Peyer's patch (tissue), 4 donors: ENCODE data around the gene GNG13.

ENCODE experiments used
- POLR2A ChIP-seq, 2 donors: fragments of 450-650 bp; IDR thresholded peaks; one replicate each; pipeline ENCODE4 v1.5.1; 2017; ENCODE audit warnings: antibody characterized with exemption in 2 of 2, mild to moderate bottlenecking in 2 of 2, moderate library complexity in 2 of 2
- TF ChIP-seq, protein P1 (sequence below), 6 experiments: fragments of 450-650 bp in 4 of 6; fragments of 200-600 bp in 2 of 6; sonication (generic) in 1 of 6; IDR thresholded peaks; one replicate each; pipeline ENCODE4 v1.5.1; 2017 to 2019; ENCODE audit warnings: antibody characterized with exemption in 6 of 6, mild to moderate bottlenecking in 3 of 6, moderate library complexity in 1 of 6

DNA sequence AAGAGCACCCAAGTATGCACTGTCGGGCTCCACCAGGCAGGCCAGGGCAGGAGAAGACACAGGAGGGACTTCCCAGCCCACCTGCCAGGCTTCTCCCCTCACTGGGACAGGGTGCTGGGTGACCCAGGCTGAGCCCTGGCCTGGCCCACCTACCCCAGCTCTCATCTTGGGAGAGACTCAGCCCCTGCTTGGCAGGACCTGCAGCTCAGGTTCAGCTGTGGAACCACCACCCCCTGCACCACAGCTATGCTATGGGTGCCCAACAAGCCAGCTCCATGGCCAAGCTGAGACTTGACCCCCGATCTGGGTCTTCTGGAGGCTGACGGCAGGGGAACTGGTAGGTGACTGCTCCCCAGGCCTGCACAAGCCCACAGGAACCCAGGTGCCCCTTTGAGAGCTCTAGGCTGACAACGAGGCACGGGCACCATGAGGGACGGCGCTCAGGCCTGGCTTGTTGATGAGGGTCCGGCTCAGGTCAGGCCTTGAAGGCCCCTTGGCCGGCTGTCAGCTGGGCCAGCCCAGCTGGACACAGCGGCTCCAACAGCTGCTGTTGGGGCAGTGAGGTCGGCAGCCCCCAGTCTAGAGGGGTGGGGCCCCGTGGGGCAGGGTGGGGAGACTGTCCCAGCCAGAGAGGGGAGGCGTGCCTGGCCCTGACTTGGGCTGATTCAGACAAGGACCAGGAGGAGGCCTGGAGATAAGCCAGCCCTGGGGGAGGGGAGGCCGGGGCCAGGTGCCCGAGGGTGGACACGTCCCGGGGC is 17.0 kb downstream of the GNG13 start:
- TF ChIP-seq, protein P1, sequence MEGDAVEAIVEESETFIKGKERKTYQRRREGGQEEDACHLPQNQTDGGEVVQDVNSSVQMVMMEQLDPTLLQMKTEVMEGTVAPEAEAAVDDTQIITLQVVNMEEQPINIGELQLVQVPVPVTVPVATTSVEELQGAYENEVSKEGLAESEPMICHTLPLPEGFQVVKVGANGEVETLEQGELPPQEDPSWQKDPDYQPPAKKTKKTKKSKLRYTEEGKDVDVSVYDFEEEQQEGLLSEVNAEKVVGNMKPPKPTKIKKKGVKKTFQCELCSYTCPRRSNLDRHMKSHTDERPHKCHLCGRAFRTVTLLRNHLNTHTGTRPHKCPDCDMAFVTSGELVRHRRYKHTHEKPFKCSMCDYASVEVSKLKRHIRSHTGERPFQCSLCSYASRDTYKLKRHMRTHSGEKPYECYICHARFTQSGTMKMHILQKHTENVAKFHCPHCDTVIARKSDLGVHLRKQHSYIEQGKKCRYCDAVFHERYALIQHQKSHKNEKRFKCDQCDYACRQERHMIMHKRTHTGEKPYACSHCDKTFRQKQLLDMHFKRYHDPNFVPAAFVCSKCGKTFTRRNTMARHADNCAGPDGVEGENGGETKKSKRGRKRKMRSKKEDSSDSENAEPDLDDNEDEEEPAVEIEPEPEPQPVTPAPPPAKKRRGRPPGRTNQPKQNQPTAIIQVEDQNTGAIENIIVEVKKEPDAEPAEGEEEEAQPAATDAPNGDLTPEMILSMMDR (IDR thresholded peaks at IDR 0.05), result no peak
- no peak for TF ChIP-seq POLR2A (IDR thresholded peaks at IDR 0.05)
